ENCODE measurements around the gene RNF121. TPM values are rescaled to one million over a fixed set of nuclear protein-coding genes. Genes with fewer than 3 reads are reported as not detected.

RNF121 gene
- total RNA-seq, 2 donors from 2014 or later: 27.4 to 29.0 TPM

- no peak for DNase-seq (ENCODE audit: low spot score)
- intact Hi-C loops (cut with DNase I): no loop called here
Observed at GRCh38 chr11:72042064-72042745, 113.4 kb downstream of the RNF121 start.

GRCh38 chr11:72045849-72046248 is 117.0 kb downstream of the RNF121 start:
- intact Hi-C loops (cut with DNase I): no loop called here
- DNase-seq (ENCODE audit: low spot score): no peak

Other genes starting within 250 kb of the RNF121 start
- gene DEFB108B, start 95.8 kb upstream of the RNF121 start, total RNA-seq: not detected
- gene DEFB131B, start 50.6 kb upstream of the RNF121 start, total RNA-seq: not detected
- gene XNDC1N, start 452 bp upstream of the RNF121 start, total RNA-seq: 1 to 10 TPM; 4.0 to 4.6 TPM
- 10 to 100 TPM; 11.3 to 13.0 TPM for gene IL18BP, start 69.9 kb downstream of the RNF121 start, total RNA-seq
- gene NUMA1, start 151.5 kb downstream of the RNF121 start, total RNA-seq: 100 to 1,000 TPM; 129 to 143 TPM
- gene LRRC51, start 151.8 kb downstream of the RNF121 start, total RNA-seq: 1 to 10 TPM; 6.0 to 6.9 TPM
- gene LAMTOR1, start 174.3 kb downstream of the RNF121 start, total RNA-seq: 10 to 100 TPM; 63.3 to 73.7 TPM
- not detected for gene TOMT, start 176.9 kb downstream of the RNF121 start, total RNA-seq
- 10 to 100 TPM; 34.6 to 35.8 TPM for gene ANAPC15, start 183.6 kb downstream of the RNF121 start, total RNA-seq
- 1 to 10 TPM in 1 of 2 donors, under 1 TPM in 1; 0.74 to 3.6 TPM for gene FOLR3, start 206.7 kb downstream of the RNF121 start, total RNA-seq